ENCODE data around the gene SPACA6.

DNA sequence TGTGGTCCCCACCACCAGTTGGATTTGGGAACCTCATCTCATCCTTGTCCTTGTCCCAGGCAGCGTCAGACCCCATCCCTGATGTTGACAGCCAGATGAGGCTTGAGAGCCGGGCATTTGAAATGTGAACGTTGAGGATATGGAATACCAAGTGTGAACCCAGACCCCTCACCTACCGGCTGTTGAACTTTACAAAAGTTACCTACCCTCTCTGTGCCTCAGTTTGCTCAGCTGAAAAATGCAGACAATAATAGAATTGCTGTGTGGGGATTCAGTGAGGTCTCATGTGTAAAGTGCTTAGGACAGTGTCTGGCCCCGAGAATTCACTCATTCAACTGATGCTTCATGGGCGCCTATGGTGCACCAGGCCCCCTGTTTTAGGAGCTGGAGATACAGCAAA, 45.8 kb upstream of the SPACA6 start:
- TF ChIP-seq, protein P1, sequence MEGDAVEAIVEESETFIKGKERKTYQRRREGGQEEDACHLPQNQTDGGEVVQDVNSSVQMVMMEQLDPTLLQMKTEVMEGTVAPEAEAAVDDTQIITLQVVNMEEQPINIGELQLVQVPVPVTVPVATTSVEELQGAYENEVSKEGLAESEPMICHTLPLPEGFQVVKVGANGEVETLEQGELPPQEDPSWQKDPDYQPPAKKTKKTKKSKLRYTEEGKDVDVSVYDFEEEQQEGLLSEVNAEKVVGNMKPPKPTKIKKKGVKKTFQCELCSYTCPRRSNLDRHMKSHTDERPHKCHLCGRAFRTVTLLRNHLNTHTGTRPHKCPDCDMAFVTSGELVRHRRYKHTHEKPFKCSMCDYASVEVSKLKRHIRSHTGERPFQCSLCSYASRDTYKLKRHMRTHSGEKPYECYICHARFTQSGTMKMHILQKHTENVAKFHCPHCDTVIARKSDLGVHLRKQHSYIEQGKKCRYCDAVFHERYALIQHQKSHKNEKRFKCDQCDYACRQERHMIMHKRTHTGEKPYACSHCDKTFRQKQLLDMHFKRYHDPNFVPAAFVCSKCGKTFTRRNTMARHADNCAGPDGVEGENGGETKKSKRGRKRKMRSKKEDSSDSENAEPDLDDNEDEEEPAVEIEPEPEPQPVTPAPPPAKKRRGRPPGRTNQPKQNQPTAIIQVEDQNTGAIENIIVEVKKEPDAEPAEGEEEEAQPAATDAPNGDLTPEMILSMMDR (IDR thresholded peaks at IDR 0.05; ENCODE audit: insufficient read depth, low read length, poor library complexity, severe bottlenecking), result no peak
- no peak for TF ChIP-seq EZH2phosphoT487 (conservative IDR thresholded peaks at IDR 0.05; ENCODE audit: low read length)
